ENCODE data around the gene CCDC86. TPM values are rescaled to one million over a fixed set of nuclear protein-coding genes. Genes with fewer than 3 reads are reported as not detected.
A peak's percentile ranks its signal among the peaks of the same experiment; 100 is the strongest.
"Not testable (repeated sequence)": the region's sequence is repeated elsewhere in the genome, so short reads cannot be mapped to it uniquely, and the experiment has no call there.

Gene CCDC86
- total RNA-seq, 1 experiment from 2014 or later, result 21.9 TPM

DNA sequence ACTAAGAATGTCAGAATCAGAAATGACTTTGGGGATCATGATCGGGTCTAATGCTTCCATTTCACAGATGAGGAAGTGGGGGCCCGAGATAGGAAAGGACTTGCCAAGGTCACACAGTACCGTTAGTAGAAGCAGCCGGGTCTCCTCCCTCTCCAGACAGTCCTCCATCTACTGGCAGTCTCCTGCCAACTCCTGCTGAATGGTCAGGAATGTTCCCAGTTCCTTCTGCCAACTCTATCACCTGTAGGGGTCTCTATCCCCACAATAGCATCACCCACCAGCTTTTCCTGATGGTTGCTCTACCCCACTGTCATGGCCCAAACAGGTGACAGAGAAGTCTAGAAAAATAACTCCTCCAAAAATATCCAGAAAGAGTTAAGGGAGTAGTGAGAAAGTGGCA is 23.9 kb upstream of the CCDC86 start:
- Histone ChIP-seq H3K27me3 (no peaks in the 10 kb centered on the region), H3K27ac (no peak overlapping the region), H3K9me3 (replicated peaks) (no peaks in the 10 kb centered on the region), H3K36me3 (no peaks in the 10 kb centered on the region), H3K4me1 (no peaks in the 10 kb centered on the region), H3K4me3 (no peak overlapping the region)
- DNase-seq, result no peak

DNA sequence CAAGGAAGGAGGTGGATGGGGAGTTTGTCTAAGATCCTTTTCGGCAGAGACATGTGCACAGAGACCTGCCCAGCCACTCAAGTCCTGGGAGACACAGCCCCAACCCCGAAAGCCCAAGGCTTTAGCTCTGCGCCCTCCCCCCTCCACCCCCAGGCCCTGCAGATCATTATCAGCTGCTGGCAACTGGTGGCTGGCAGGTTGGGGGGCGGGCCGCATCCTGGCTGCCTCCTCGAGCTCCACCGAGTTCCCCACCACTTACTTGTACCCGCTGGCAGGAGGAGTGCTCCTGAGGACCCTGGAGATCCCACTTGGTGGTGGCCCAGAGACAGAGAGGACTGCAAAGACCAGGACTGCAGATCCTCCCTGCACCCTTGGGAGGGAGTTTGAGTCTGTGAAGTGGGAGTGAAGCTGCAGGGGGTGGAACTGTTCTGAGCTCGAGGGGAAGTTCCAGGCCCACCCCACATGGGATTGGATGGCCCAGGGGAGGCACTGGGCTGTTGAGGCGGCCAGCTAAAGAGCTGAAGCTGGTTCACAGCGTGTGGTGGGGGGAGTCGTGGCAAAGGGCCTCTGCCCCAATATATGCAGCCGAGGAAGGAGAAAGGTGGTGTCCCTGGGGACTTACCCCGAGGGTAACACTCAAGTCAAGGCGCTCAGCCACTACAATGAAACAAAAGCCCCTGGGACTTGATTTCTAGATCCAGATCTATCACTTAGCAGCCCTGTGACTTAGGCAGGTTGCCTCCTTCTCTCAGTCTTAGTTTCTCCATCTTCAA is 19.9 kb upstream of the CCDC86 start:
- DNase-seq, result peak in 1 of 2 experiments; percentile 22
- no peak overlapping the region for H3K27ac ChIP-seq
- no peaks in the 10 kb centered on the region for H3K9me3 ChIP-seq (replicated peaks)
- no peaks in the 10 kb centered on the region for H3K4me1 ChIP-seq
- no peaks in the 10 kb centered on the region for H3K36me3 ChIP-seq
- H3K4me3 ChIP-seq, result no peak overlapping the region
- no peaks in the 10 kb centered on the region for H3K27me3 ChIP-seq

DNA sequence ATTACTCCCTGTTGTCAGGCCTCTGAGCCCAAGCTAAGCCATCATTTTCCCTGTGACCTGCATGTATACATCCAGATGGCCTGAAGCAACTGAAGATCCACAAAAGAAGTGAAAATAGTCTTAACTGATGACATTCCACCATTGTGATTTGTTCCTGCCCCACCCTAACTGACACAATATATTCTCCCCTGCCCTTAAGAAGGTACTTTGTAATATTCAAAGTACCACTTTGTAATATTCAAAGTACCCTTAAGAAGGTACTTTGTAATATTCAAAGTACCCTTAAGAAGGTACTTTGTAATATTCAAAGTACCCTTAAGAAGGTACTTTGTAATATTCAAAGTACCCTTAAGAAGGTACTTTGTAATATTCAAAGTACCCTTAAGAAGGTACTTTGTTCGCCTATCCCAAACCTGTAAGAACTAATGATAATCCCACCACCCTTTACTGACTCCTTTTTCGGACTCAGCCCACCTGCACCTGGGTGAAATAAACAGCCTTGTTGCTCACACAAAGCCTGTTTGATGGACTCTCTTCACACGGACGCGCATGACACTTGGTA is 18.1 kb upstream of the CCDC86 start:
- H3K36me3 ChIP-seq; H3K4me3 ChIP-seq; DNase-seq; H3K27me3 ChIP-seq; H3K9me3 ChIP-seq (replicated peaks); H3K4me1 ChIP-seq; H3K27ac ChIP-seq: not testable (repeated sequence)

DNA sequence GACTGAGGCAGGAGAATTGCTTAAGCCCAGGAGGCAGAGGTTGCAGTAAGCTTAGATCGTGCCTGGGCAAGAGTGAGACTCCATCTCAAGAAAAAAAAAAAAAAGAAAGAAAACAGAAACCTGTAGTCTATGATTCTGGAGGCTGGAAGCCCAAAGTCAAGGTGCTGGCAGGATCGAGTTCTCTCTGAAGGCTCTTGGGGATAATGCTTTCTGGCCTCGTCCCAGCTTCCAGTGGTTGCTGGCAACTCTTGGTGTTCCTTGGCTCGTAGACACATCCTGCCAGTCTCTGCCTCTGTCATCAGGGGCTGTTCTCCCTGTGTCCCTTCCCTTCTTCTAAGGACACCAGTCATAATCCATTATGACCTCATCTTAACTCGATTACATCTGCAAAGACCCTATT is 16.8 kb upstream of the CCDC86 start:
- Histone ChIP-seq H3K27me3 (no peaks in the 10 kb centered on the region), H3K4me1 (no peaks in the 10 kb centered on the region)

DNA sequence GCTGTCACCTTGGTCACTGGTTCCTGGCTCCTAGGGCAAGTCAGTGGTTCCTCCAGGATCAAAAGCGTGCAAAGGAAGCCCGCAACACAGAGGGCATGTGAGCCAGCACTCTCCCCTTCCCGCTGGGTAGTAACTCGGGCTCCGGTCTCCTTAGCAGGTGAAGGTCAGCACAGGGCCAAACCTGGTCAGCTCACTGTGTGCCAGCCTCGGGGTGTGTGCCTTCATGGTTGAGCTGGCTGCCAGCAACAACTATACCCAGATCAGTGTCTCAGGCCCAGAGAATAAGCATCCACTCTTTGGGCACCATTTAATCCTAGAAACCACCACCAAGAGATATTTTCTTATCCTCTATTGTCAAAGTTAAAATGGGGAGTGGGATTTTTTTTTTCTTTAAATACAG is 16.1 kb upstream of the CCDC86 start:
- peaks cover 2% of the 10 kb centered on the region; the same call in 1 of the 2 replicates for H3K27me3 ChIP-seq
- H3K36me3 ChIP-seq, result no peaks in the 10 kb centered on the region
- no peaks in the 10 kb centered on the region for H3K9me3 ChIP-seq (replicated peaks)
- H3K27ac ChIP-seq, result no peak overlapping the region
- no peaks in the 10 kb centered on the region for H3K4me1 ChIP-seq
- no peak overlapping the region for H3K4me3 ChIP-seq
- no peak for DNase-seq

More for the DNA sequence above, 16.8 kb upstream of the CCDC86 start:
- no peak overlapping the region for H3K27ac ChIP-seq
- H3K9me3 ChIP-seq (replicated peaks), result no peaks in the 10 kb centered on the region
- no peak overlapping the region for H3K4me3 ChIP-seq
- DNase-seq, result no peak
- H3K36me3 ChIP-seq, result no peaks in the 10 kb centered on the region

DNA sequence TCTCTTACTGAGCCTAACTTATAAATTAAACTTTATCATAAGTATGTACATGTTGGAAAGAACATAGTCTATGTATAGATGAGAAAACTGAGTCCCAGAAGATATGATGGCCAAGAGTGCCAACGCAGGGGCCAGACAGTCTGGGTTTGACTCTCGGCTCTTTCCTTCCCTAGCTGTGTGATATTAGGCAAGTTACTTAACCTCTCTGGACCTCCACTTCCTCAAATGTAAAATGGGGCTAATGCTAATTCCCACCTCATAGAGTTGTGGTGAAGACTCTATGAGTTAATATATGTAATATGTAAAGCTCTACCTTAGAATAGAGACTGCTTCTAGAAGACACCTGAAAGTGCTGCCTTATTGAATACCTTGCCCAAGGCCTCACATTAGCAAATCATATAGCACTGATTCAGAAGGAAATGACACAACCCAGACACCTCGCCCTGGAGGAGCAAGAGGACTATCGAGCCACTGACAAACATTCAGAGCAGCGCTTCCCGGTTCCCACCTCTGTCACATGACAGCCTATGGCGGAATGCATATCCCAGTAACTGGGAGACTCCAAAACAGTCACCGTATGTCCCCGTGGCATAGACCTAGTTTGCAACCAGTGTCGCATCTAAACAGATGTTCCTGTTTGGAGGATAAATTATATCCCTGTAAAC is 11.3 kb upstream of the CCDC86 start:
- H3K9me3 ChIP-seq (replicated peaks), result no peaks in the 10 kb centered on the region
- DNase-seq, result no peak
- no peak overlapping the region for H3K27ac ChIP-seq
- H3K4me3 ChIP-seq, result no peak overlapping the region
- H3K36me3 ChIP-seq, result no peaks in the 10 kb centered on the region
- no peaks in the 10 kb centered on the region for H3K4me1 ChIP-seq
- peaks cover 3% of the 10 kb centered on the region; the same call in 1 of the 2 replicates for H3K27me3 ChIP-seq

DNA sequence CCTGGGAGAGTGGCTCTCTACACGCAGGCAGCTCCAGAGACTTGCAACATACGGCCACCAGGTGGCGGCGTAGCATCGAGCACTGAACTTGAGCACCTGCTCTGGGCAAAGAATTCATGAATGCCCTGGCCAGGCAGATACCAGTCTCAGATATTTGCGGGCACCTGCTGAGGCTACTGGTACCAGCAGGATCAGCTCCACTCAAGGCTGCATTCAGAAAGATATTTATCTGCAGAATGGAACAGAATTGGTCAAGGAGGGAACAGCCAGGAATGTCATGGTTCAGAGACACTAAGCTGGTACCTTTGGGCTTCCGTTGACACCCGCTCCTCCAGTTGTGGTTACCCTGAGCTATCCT is 10.8 kb upstream of the CCDC86 start:
- Histone ChIP-seq H3K36me3 (no peaks in the 10 kb centered on the region), H3K4me1 (no peaks in the 10 kb centered on the region), H3K9me3 (replicated peaks) (no peaks in the 10 kb centered on the region), H3K27ac (no peak overlapping the region), H3K27me3 (peaks cover 3% of the 10 kb centered on the region; the same call in 1 of the 2 replicates), H3K4me3 (no peak overlapping the region)
- peak; percentile 65 to 83 for DNase-seq

DNA sequence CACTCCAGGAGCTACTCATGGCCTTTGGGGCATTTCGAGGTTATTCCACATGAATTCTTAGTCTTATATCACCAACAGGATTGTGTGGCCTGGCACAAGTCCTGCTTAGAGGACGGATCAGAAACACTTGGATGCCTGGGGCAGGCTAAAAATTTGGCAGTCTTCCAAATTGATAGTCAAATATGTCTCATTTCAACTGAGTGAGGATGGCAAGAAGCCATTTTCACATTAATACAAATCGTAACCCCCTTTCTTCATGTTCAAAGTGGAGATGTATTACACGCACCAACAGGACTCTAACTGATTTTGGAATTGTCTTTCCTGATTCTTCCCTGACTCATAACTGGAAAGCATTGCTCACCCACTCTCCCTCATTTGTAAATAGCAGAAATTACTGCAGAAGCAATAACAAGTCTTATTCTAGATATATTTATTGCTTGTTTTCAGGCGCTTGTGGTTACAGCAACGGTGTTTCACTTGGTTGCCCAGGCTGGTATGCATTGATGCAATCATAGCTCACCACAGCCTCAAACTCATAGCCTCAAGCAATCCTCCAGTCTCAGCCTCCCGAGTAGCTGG is 10.3 kb upstream of the CCDC86 start:
- H3K4me3 ChIP-seq, result no peak overlapping the region
- H3K27me3 ChIP-seq, result peaks cover 3% of the 10 kb centered on the region; the same call in 1 of the 2 replicates
- no peaks in the 10 kb centered on the region for H3K4me1 ChIP-seq
- no peak for DNase-seq
- no peaks in the 10 kb centered on the region for H3K36me3 ChIP-seq
- H3K27ac ChIP-seq, result no peak overlapping the region
- no peaks in the 10 kb centered on the region for H3K9me3 ChIP-seq (replicated peaks)

DNA sequence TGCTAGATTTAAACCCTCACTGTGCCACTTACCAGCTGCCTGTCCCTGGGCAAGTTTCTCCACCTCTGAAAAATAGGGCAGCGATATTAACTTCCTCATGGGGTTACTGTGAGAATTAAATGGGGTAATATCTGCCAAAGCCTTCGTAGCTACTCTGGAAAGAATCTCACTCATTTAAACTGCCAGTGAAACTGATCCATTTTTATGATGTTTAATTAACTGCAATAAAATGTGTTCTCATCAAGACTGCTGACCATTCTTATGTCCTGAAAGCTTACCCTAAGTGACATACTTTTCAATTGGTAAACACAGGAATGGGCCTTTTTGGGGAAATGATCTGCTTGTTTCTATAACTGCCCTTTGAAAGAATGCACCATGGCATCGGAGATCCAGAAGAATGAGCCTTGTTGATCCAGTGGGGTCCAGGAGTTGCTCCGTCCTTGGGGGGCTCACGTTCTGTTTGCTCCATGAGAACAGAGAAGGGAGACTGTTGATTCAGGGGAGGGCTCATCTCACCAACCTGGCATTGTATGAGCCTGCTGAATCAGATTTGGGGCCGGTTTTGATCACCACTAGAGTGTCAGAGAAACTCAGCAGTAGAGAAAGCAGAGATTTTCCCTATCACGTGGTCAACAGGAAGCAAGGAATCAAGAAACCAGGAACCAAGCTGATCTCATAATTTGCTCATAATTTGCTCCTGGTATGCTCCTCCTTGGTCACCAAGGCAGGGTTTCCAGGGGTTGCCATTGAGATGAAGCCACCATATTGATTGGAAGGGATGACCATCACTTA is 7.0 kb upstream of the CCDC86 start:
- H3K36me3 ChIP-seq, result no peaks in the 10 kb centered on the region
- 0 out of 2 replicates have a peak, but pooled peaks cover 4% of the 10 kb centered on the region for H3K4me1 ChIP-seq
- H3K27ac ChIP-seq, result no peak overlapping the region
- H3K4me3 ChIP-seq, result no peak overlapping the region
- no peak for DNase-seq
- no peaks in the 10 kb centered on the region for H3K9me3 ChIP-seq (replicated peaks)
- peaks cover 3% of the 10 kb centered on the region; the same call in 1 of the 2 replicates for H3K27me3 ChIP-seq

DNA sequence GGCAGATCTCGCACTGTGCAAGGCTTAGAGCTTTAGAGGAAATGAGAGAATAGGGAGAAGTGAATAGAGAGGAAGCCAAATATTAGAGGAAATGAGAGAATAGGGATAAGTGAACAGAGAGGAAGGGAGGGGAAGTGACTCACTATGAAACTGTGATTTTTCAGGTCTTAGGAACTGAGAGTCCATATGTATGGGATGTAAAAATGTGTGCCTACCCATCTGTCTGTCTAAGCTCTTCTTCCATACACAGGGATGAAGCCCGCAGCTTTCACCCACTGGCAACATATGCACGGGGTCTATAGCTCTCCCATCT is 6.4 kb upstream of the CCDC86 start:
- Histone ChIP-seq H3K36me3 (no peaks in the 10 kb centered on the region), H3K4me1 (peaks cover 9% of the 10 kb centered on the region), H3K4me3 (no peak overlapping the region), H3K9me3 (replicated peaks) (no peaks in the 10 kb centered on the region), H3K27ac (no peak overlapping the region), H3K27me3 (peaks cover 3% of the 10 kb centered on the region; the same call in 1 of the 2 replicates)
- DNase-seq, result no peak

DNA sequence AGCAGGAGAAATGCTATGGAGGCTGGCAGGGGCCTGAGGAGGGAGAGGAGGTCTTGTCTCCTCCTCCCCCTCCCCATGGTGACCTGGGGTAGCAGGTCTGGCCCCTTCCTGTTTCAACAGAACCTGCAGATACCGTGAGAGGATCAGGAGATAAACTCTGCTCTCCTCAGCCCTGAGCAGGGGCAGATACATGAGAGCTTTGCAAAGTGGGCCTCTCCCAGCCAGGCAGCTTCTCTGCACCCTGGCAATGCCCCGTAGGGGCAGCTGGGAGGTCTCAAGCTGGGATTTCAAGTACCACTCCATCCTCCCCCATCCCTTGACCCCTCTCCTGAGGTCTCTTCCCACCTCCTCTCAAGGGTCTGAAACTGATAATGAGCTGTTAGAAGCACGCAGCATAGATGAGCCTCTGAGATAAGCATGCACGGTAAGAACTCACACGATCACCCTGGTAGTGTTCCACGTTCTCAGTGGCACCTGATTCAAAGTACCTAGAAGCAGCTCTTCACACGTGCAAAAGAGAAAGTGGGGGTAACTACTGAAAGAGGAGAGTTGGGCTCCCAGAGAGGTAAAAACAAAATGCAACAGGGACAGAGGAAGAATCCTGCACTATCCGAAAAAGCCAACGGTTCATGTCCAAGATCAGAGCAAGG is 4.9 kb upstream of the CCDC86 start:
- no peak overlapping the region for H3K27ac ChIP-seq
- no peaks in the 10 kb centered on the region for H3K9me3 ChIP-seq (replicated peaks)
- no peak for DNase-seq
- H3K27me3 ChIP-seq, result no peaks in the 10 kb centered on the region
- H3K36me3 ChIP-seq, result no peaks in the 10 kb centered on the region
- H3K4me1 ChIP-seq, result peaks cover 19% of the 10 kb centered on the region
- H3K4me3 ChIP-seq, result no peak overlapping the region

DNA sequence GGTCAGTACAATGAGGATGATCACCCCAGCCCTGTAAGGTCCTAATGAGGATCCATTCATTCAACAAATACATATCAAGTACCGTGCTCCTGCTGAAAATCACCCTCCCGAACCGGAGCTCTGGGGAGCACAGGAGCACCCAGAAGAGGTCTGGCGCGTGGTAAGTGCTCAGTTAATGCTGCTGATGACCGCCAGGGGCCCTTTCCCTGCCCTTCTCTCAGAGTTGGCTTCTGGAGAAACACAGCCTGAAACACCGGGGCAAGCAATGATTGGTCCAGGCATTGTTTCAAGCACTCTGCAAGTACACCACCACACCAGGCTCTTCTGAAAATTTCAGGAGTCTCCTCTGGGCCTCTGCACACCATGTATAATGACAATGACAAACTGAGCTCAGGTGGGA is 3.8 kb upstream of the CCDC86 start:
- Histone ChIP-seq H3K4me3 (no peak overlapping the region), H3K4me1 (peaks cover 19% of the 10 kb centered on the region), H3K27me3 (no peaks in the 10 kb centered on the region), H3K9me3 (replicated peaks) (no peaks in the 10 kb centered on the region), H3K27ac (no peak overlapping the region), H3K36me3 (no peaks in the 10 kb centered on the region)
- DNase-seq, result peak in 1 of 2 experiments; percentile 24

DNA sequence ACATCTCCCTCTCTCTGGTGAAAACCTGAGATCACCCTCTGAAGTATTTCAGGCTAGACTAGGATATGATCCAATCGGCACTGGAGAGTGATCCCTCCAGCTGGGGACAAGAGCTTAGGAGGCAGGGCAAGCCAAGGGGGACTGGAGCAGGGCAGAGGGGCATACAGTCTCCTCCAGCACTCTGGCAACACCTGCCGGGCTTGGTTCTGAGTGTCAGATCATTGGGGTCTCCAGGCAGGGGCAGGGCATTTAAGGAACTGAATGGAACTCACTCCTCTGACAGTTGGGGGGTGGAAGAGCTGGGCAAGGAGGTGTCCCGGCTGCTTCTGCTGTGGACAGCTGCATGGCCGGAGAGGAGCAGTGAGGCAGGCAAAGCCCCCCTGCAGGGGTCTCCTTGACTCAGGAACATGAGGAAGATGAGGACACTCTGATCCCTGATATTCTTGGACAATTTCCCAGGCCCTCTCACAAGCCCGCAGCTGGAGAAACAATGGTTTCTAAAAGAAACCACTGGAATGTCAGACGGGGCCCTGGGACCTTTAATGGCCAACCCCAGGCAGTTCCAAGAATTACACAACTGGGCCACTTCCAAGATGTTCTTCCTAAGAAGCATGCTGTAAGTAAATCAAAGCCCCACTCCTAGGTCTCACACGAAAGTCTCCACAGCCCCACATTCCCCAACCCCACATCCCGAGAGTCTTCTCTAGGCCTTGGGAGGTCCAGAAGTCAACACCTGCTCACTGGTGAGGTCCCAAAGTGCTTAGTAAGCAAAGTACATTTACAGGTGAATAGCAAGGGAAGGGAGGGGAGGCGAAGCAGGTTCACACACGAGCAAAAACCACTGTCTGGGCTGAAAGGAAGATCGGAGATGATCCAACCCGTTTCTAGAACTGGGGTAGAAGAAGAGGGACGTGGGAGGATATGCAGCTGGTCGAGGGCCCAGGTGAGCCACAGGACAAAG is 1.2 kb upstream of the CCDC86 start:
- peak; percentile 62 to 73 for DNase-seq
- Histone ChIP-seq H3K36me3 (no peaks in the 10 kb centered on the region; the same call in 1 of the 2 replicates), H3K27me3 (no peaks in the 10 kb centered on the region), H3K4me1 (peaks cover 22% of the 10 kb centered on the region), H3K27ac (peak overlapping the region; percentile 15; the same call in 1 of the 2 replicates), H3K4me3 (no peak overlapping the region), H3K9me3 (replicated peaks) (no peaks in the 10 kb centered on the region)

All from SJCRH30 (cell line).